BLaER1 treated with 17β-estradiol and CSF1 and Interleukin-3, amounts not matched to agents 10 nM and 100 nM (cell line): Measurements from ENCODE around the gene ACSL5.

Experiments used
- H3K27ac ChIP-seq, 11 experiments: shearing (Covaris generic); formaldehyde crosslinking; 2 replicates each; pipeline ENCODE4 v1.8.1; 2022
- H3K27me3 ChIP-seq, 11 experiments: shearing (Covaris generic); formaldehyde crosslinking; 2 replicates each; pipeline ENCODE4 v1.8.1; 2022
- H3K36me3 ChIP-seq, 11 experiments: shearing (Covaris generic); formaldehyde crosslinking; 2 replicates each; pipeline ENCODE4 v1.8.1; 2022
- H3K4me1 ChIP-seq, 10 experiments: shearing (Covaris generic); formaldehyde crosslinking; 2 replicates each; pipeline ENCODE4 v1.8.1; 2022
- H3K4me2 ChIP-seq, 11 experiments: shearing (Covaris generic); formaldehyde crosslinking; 2 replicates each; pipeline ENCODE4 v1.8.1; 2022
- H3K4me3 ChIP-seq, 10 experiments: shearing (Covaris generic); formaldehyde crosslinking; 2 replicates each; pipeline ENCODE4 v1.8.1; 2022
- H3K9ac ChIP-seq, 11 experiments: shearing (Covaris generic); formaldehyde crosslinking; 2 replicates each; pipeline ENCODE4 v1.8.1; 2022
- H3K9me3 ChIP-seq, 11 experiments: shearing (Covaris generic); formaldehyde crosslinking; replicated peaks in 1 of 11; 2 replicates each; pipeline ENCODE4 v1.8.1; 2022
- H4K20me1 ChIP-seq, 11 experiments: shearing (Covaris generic); formaldehyde crosslinking; 2 replicates each; pipeline ENCODE4 v1.8.1; 2022
- Cebpa-rat ChIP-seq, 11 experiments: shearing (Covaris generic); IDR thresholded peaks; 2 replicates each; pipeline ENCODE4 v1.8.1; 2022

ACSL5 gene

GRCh38 chr10:112360308-112361270, 13.3 kb upstream of the ACSL5 start:
- no peaks in the 10 kb centered on the region for H3K36me3 ChIP-seq
- no peaks in the 10 kb centered on the region for H3K4me1 ChIP-seq
- no peaks in the 10 kb centered on the region for H3K9me3 ChIP-seq
- H3K4me3 ChIP-seq = no peak overlapping the region
- no peak for TF ChIP-seq Cebpa-rat (IDR thresholded peaks at IDR 0.05)
- no peak overlapping the region for H3K4me2 ChIP-seq
- no peaks in the 10 kb centered on the region for H4K20me1 ChIP-seq
- no peaks in the 10 kb centered on the region for H3K27me3 ChIP-seq
- H3K27ac ChIP-seq = no peak overlapping the region
- H3K9ac ChIP-seq = no peak overlapping the region

- Histone ChIP-seq H3K4me3 (no peak overlapping the region), H3K4me1 (no peaks in the 10 kb centered on the region), H3K36me3 (no peaks in the 10 kb centered on the region), H3K27me3 (no peaks in the 10 kb centered on the region), H3K27ac (no peak overlapping the region), H4K20me1 (no peaks in the 10 kb centered on the region), H3K4me2 (no peak overlapping the region), H3K9me3 (no peaks in the 10 kb centered on the region), H3K9ac (no peak overlapping the region)
- TF ChIP-seq Cebpa-rat (IDR thresholded peaks at IDR 0.05) = no peak
Observed at GRCh38 chr10:112361951-112362751, 11.8 kb upstream of the ACSL5 start.

- no peak overlapping the region for H3K4me3 ChIP-seq
- no peak overlapping the region for H3K9ac ChIP-seq
- H3K27me3 ChIP-seq = no peaks in the 10 kb centered on the region
- H3K36me3 ChIP-seq = no peaks in the 10 kb centered on the region
- TF ChIP-seq Cebpa-rat (IDR thresholded peaks at IDR 0.05) = no peak
- no peak overlapping the region for H3K4me2 ChIP-seq
- H3K4me1 ChIP-seq = no peaks in the 10 kb centered on the region
- H3K9me3 ChIP-seq = no peaks in the 10 kb centered on the region
- H3K27ac ChIP-seq = no peak overlapping the region
- no peaks in the 10 kb centered on the region for H4K20me1 ChIP-seq
Observed at GRCh38 chr10:112362833-112363232, 11.1 kb upstream of the ACSL5 start.

DNA sequence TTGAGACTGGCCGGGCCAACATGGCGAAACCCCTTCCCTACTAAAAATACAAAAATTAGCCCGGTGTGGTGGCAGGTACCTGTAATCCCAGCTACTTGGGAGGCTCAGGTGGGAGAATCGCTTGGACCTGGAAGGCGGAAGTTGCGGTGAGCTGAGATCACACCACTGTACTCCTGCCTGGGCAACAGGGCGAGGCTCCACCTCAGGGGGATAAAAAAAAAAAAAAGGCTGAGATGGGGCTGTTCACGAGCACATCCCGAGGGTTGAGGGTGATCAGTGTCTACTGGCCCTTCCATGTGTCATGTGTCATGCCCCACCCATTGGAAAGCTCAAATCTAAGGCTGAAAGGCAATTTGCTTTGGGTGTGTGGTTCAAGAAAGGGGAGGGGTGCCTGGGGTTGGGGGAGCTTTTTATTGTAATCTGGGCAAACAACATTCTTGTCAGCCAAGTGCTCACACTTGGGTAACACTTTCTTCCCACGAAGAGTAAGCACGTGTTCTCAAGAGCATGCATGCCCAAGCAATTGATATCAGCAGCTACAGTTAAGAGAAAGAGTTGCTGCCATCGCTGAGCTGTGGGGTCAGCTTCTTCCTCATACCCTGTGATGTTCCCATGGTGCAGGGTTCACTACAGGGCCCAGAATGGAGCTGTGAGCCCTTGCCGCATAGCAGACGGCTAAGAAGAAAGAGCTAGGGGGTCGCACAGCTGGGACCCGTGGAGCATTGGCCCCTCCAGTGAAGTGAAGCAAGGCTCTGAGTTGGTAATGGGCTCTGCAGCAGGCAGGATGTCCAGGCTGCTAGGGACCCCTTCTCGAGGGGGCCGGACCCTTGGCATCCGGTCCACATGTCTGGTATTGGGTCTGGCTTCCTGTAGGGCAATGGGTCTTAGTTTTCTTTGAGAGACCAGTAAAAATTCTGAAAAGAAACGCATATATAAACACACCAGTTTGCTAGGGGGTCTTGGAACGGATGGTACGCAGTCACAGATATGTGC, 9.9 kb upstream of the ACSL5 start:
- H3K9ac ChIP-seq = no peak overlapping the region
- H3K4me1 ChIP-seq = no peaks in the 10 kb centered on the region
- H3K36me3 ChIP-seq = no peaks in the 10 kb centered on the region
- no peaks in the 10 kb centered on the region for H3K27me3 ChIP-seq
- TF ChIP-seq Cebpa-rat (IDR thresholded peaks at IDR 0.05) = no peak
- no peaks in the 10 kb centered on the region for H3K9me3 ChIP-seq
- no peaks in the 10 kb centered on the region for H4K20me1 ChIP-seq
- H3K4me2 ChIP-seq = no peak overlapping the region
- no peak overlapping the region for H3K27ac ChIP-seq
- no peak overlapping the region for H3K4me3 ChIP-seq

- Histone ChIP-seq H3K9ac (no peak overlapping the region), H3K9me3 (peaks cover 0 to 6% (median 0%) of the 10 kb centered on the region in 11 experiments; a peak in 8 of 22 replicates), H3K4me2 (no peak overlapping the region), H4K20me1 (no peaks in the 10 kb centered on the region), H3K4me1 (no peaks in the 10 kb centered on the region), H3K4me3 (no peak overlapping the region), H3K36me3 (no peaks in the 10 kb centered on the region), H3K27me3 (no peaks in the 10 kb centered on the region), H3K27ac (no peak overlapping the region)
- TF ChIP-seq Cebpa-rat (IDR thresholded peaks at IDR 0.05) = no peak
Observed at GRCh38 chr10:112365014-112365432, 8.9 kb upstream of the ACSL5 start.

- Histone ChIP-seq H3K4me3 (no peak overlapping the region), H3K9ac (no peak overlapping the region), H3K27ac (no peak overlapping the region), H3K27me3 (no peaks in the 10 kb centered on the region), H4K20me1 (no peaks in the 10 kb centered on the region), H3K36me3 (no peaks in the 10 kb centered on the region), H3K9me3 (peaks cover 0 to 10% (median 4%) of the 10 kb centered on the region in 11 experiments; a peak in 13 of 22 replicates), H3K4me2 (no peak overlapping the region), H3K4me1 (no peaks in the 10 kb centered on the region)
- no peak for TF ChIP-seq Cebpa-rat (IDR thresholded peaks at IDR 0.05)
Observed at GRCh38 chr10:112365451-112365850, 8.5 kb upstream of the ACSL5 start.

- Histone ChIP-seq H3K4me3 (no peak overlapping the region), H3K36me3 (no peaks in the 10 kb centered on the region), H3K9me3 (peaks cover 0 to 25% (median 17%) of the 10 kb centered on the region in 11 experiments; a peak in 15 of 22 replicates), H3K27me3 (no peaks in the 10 kb centered on the region), H4K20me1 (no peaks in the 10 kb centered on the region), H3K4me1 (no peaks in the 10 kb centered on the region), H3K9ac (no peak overlapping the region), H3K27ac (no peak overlapping the region), H3K4me2 (no peak overlapping the region)
- no peak for TF ChIP-seq Cebpa-rat (IDR thresholded peaks at IDR 0.05)
Observed at GRCh38 chr10:112366992-112367391, 6.9 kb upstream of the ACSL5 start.

- H3K27ac ChIP-seq = no peak overlapping the region
- no peak overlapping the region for H3K4me2 ChIP-seq
- no peaks in the 10 kb centered on the region for H3K36me3 ChIP-seq
- peaks cover 0 to 30% (median 17%) of the 10 kb centered on the region in 11 experiments; a peak in 15 of 22 replicates for H3K9me3 ChIP-seq
- no peaks in the 10 kb centered on the region for H3K4me1 ChIP-seq
- no peak for TF ChIP-seq Cebpa-rat (IDR thresholded peaks at IDR 0.05)
- no peak overlapping the region for H3K4me3 ChIP-seq
- no peaks in the 10 kb centered on the region for H4K20me1 ChIP-seq
- no peaks in the 10 kb centered on the region for H3K27me3 ChIP-seq
- no peak overlapping the region for H3K9ac ChIP-seq
Observed at GRCh38 chr10:112367516-112367915, 6.4 kb upstream of the ACSL5 start.
